Heart left ventricle (tissue), 16 donors: Measurements from ENCODE around the gene TMEM131L. TPM values are rescaled to one million over a fixed set of nuclear protein-coding genes. Genes with fewer than 3 reads are reported as not detected.
A peak's percentile ranks its signal among the peaks of the same experiment; 100 is the strongest.

ENCODE experiments used
- ATAC-seq, 4 donors: fragments of 200-7000 bp; cut with Tn5 transposase; one replicate each; pipeline ENCODE4 v1.9.1; 2020 to 2022; ENCODE audit warnings: moderate library complexity in 4 of 4, mild to moderate bottlenecking in 3 of 4, moderate number of reproducible peaks in 1 of 4
- DNase-seq, 5 donors: peaks; one replicate each; pipeline ENCODE4 v3.0.0-alpha.2; 2020
- H3K27ac ChIP-seq, 12 donors: fragments of 200-600 bp; sonication (generic) in 4 of 12; one replicate each; pipeline versions ENCODE4 v1.5.0 to v1.8.0; 2016 to 2022; ENCODE audit warnings: mild to moderate bottlenecking in 2 of 12
- H3K27me3 ChIP-seq, 9 donors: fragments of 200-600 bp; sonication (generic) in 2 of 9; one replicate each; pipeline versions ENCODE4 v1.5.1 to v1.8.0; 2016 to 2022; ENCODE audit warnings: mild to moderate bottlenecking in 3 of 9
- H3K36me3 ChIP-seq, 9 donors: fragments of 200-600 bp; sonication (generic) in 2 of 9; one replicate each; pipeline versions ENCODE4 v1.5.0 to v1.8.0; 2018 to 2022; ENCODE audit warnings: mild to moderate bottlenecking in 2 of 9
- H3K4me1 ChIP-seq, 12 donors: fragments of 200-600 bp; sonication (generic) in 4 of 12; one replicate each; pipeline versions ENCODE4 v1.5.0 to v1.8.0; 2016 to 2022; ENCODE audit warnings: mild to moderate bottlenecking in 3 of 12
- H3K4me3 ChIP-seq, 12 donors: fragments of 200-600 bp; sonication (generic) in 4 of 12; one replicate each; pipeline versions ENCODE4 v1.5.0 to v1.8.0; 2017 to 2022; ENCODE audit warnings: mild to moderate bottlenecking in 9 of 12, moderate library complexity in 4 of 12
- H3K9me3 ChIP-seq, 12 donors: fragments of 200-600 bp; sonication (generic) in 4 of 12; one replicate each; pipeline versions ENCODE4 v1.5.0 to v1.8.0; 2016 to 2022; ENCODE audit warnings: mild to moderate bottlenecking in 1 of 12
- POLR2A ChIP-seq, 2 donors: fragments of 450-650 bp; IDR thresholded peaks; one replicate each; pipeline ENCODE4 v1.6.1; 2017; ENCODE audit warnings: antibody characterized with exemption in 2 of 2, mild to moderate bottlenecking in 2 of 2, moderate library complexity in 2 of 2
- WGBS, 4 donors: extraction: QIAGEN DNeasy Blood & Tissue Kit in 2 of 4; methylation state at CpG; one replicate each; pipeline versions ENCODE4 v1.1.5 to v1.1.7; 2013 to 2018; 5-methylcytosine and 5-hydroxymethylcytosine counted together
- intact Hi-C, 10 donors: fragments of 100-400 bp; cut with DNase I; formaldehyde crosslinking; loops; one replicate each; pipeline versions ENCODE4 v1.11.1 to v1.14.2; 2022
- polyA plus RNA-seq, 2 donors: library from polyadenylated mRNA; stranded (reverse); fragments of 200-250 nt; gene quantifications; one replicate each; pipeline ENCODE4 v1.2.3, GENCODE V29; 2013
- total RNA-seq, 9 donors: library from RNA; depleted of rRNA in 2 of 9; stranded (reverse); fragments of >200 nt in 2 of 9; fragmentation: NEBNext Ultra II Directional in 3 of 9; extraction: Animal tissue kit (Norgen Biotek cat#: 25700) in 3 of 9; gene quantifications; one replicate each; pipeline versions ENCODE4 v1.1.0 to v1.2.4, GENCODE V29; 2016 to 2023
- TF ChIP-seq, protein P1 (sequence below), 12 donors: fragments of 200-600 bp; sonication (generic) in 4 of 12; IDR thresholded peaks; one replicate each; pipeline versions ENCODE4 v1.5.0 to v1.8.0; 2018 to 2022; ENCODE audit warnings: antibody characterized with exemption in 12 of 12, mild to moderate bottlenecking in 5 of 12
- donor health status: ischemic (EF 13 %, LVEDD 7.1; RV severe dilation, severe dysfunction).
- donor health status: healthy with polysubstance abuse.
- donor health status: DM: no; HTN: yes; CAD: no.
- donor health status: DM: no; HTN: no; CAD: no.
- donor health status: ischemic (EF 25% LVEDD 6.9; RV normal size, moderate dysfunction).
- donor health status: ischemic (EF 25% LVEDD 5.7; RV mildly dilated, moderate dysfunction).
- donor health status: healthy.
- donor health status: DM: yes; HTN: yes; CAD: no.
- donor health status: ischemic (EF 35%, LVEDD 5.7; RV mildly dilated, moderate dysfunction).
- donor health status: nonischemic (EF 11% LVEDD 7.7; RV severe dilation, severe dysfunction).
- donor health status: DM: yes; HTN: yes; CAD: no.
- donor health status: PGD.
- donor health status: ischemic (EF 29% LVEDD 5.4; RV normal size, mild dysfunction).
- donor health status: nonischemic (EF 23%, LVEDD 6.1; RV moderate dilation, normal function).

The TMEM131L gene
- total and polyA plus RNA-seq, 11 donors, result 3.8 to 22.2 (median 19.6) TPM

DNA sequence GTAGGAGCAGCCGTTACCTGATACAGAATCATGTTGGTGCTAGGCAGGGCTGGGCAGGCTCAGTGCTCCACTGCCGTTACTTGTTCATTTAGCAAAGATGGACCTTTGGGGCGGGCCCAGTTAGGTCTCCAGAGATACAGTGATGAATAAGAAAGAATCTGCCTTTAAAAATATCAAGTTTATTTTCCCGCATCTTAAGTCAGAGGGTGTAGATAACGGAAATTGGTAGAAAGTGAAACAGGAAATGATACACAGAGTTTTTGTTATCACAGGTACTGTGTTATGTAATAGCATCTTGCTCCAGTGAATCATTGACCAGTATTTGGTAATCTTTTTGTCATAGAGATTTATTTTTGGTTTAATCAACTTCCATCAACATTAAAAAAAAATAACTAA, 5.5 kb downstream of the TMEM131L start:
- peak overlapping the region in 1 of 12 donors; percentile 13 for H3K4me3 ChIP-seq
- WGBS, 4 donors, result 79 to 91% (median 83%) methylated on average over 5 of the region's 5 CpGs
- DNase-seq, result no peak
- H3K27me3 ChIP-seq, result no peaks in the 10 kb centered on the region
- intact Hi-C loops, result no loop called here
- peaks cover 0 to 33% (median 23%) of the 10 kb centered on the region in 9 donors for H3K36me3 ChIP-seq
- no peak for ATAC-seq
- TF ChIP-seq POLR2A (IDR thresholded peaks at IDR 0.05), result no peak
- TF ChIP-seq, protein P1, sequence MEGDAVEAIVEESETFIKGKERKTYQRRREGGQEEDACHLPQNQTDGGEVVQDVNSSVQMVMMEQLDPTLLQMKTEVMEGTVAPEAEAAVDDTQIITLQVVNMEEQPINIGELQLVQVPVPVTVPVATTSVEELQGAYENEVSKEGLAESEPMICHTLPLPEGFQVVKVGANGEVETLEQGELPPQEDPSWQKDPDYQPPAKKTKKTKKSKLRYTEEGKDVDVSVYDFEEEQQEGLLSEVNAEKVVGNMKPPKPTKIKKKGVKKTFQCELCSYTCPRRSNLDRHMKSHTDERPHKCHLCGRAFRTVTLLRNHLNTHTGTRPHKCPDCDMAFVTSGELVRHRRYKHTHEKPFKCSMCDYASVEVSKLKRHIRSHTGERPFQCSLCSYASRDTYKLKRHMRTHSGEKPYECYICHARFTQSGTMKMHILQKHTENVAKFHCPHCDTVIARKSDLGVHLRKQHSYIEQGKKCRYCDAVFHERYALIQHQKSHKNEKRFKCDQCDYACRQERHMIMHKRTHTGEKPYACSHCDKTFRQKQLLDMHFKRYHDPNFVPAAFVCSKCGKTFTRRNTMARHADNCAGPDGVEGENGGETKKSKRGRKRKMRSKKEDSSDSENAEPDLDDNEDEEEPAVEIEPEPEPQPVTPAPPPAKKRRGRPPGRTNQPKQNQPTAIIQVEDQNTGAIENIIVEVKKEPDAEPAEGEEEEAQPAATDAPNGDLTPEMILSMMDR (IDR thresholded peaks at IDR 0.05), result no peak
- peaks cover 0 to 63% (median 32%) of the 10 kb centered on the region in 12 donors for H3K4me1 ChIP-seq
- no peaks in the 10 kb centered on the region for H3K9me3 ChIP-seq
- peak overlapping the region in 1 of 12 donors; percentile 76 for H3K27ac ChIP-seq

- Histone ChIP-seq H3K27me3 (no peaks in the 10 kb centered on the region), H3K27ac (peak overlapping the region in 1 of 12 donors; percentile 76), H3K4me3 (no peak overlapping the region), H3K36me3 (peaks cover 0 to 33% (median 23%) of the 10 kb centered on the region in 9 donors), H3K9me3 (no peaks in the 10 kb centered on the region), H3K4me1 (peaks cover 0 to 64% (median 30%) of the 10 kb centered on the region in 12 donors)
- intact Hi-C loops, result no loop called here
- TF ChIP-seq, protein P1 (IDR thresholded peaks at IDR 0.05), result no peak
- TF ChIP-seq POLR2A (IDR thresholded peaks at IDR 0.05), result no peak
- ATAC-seq (peak in 1 of 4 donors; percentile 19), DNase-seq (no peak)
- WGBS, 4 donors, result 95 to 97% (median 95%) methylated on average over 5 of the region's 5 CpGs
Measured at GRCh38 chr4:153472122-153473037, 6.2 kb downstream of the TMEM131L start.

DNA sequence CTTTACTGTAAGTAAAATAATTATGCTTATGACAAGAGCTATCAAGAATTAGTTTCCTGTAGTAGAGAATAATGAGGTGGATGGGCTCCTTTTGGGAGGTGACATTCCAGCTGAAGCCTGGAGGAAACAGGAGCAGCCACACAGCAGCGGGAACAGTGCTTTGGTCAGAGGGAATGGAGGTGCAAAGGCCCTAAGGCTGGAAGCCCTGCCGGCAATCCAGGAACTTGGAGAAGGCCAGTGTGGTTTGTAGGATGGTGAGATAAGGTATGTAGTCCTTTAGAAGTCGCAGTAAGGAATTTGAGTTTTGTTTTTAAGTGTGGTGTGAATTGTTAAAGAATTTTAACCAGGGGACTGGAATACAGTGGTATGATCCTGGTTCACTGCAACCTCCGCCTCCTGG, 8.1 kb downstream of the TMEM131L start:
- no peak overlapping the region for H3K27ac ChIP-seq
- WGBS, 4 donors, result 92 to 95% (median 94%) methylated on average over 4 of the region's 4 CpGs

More for the DNA sequence above, 8.1 kb downstream of the TMEM131L start:
- no peaks in the 10 kb centered on the region for H3K9me3 ChIP-seq
- H3K4me1 ChIP-seq, result peaks cover 0 to 63% (median 19%) of the 10 kb centered on the region in 12 donors
- ATAC-seq (no peak), DNase-seq (no peak)
- H3K36me3 ChIP-seq, result peaks cover 0 to 33% (median 23%) of the 10 kb centered on the region in 9 donors
- intact Hi-C loops, result no loop called here
- no peaks in the 10 kb centered on the region for H3K27me3 ChIP-seq
- no peak overlapping the region for H3K4me3 ChIP-seq
- no peak for TF ChIP-seq POLR2A (IDR thresholded peaks at IDR 0.05)
- TF ChIP-seq, protein P1 (IDR thresholded peaks at IDR 0.05), result no peak
